ENCODE data around the gene SORCS1. TPM values are rescaled to one million over a fixed set of nuclear protein-coding genes. Genes with fewer than 3 reads are reported as not detected.

The SORCS1 gene
- polyA plus RNA-seq, 1 of the 3 experiments (the other 2 are of a cell fraction), result 0.66 TPM

DNA sequence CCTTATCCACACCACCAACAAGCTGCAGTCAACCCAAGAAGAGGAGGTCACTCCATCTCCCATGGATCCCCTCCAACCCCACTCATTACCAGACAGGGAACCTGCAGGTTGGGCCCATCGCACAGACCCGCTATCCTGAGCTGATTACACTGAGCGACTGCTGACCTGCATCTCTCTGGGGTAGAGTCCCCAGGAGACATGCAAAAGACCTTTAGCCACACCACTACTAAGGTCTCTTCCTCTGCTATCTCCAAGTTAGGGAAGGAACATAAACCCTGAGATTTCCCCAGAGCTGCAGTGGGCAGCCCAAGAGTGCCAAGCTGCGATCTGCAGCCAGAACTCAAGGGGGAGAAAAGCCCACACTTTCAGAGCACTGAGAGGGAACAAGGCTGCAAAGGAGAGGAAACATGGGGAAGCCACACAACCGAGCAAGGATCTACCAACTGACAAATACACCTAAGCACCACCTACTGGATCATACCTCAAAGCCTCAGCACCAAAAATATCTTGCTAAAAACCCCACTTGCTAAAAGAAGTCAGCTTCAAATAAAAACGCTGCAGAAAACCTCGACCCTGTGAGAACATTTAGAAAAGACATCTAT is 298.2 kb downstream of the SORCS1 start:
- H4K20me1 ChIP-seq (ENCODE audit: insufficient read depth), result no peaks in the 10 kb centered on the region
- H3K36me3 ChIP-seq (replicated peaks in 1 of 2; ENCODE audit: control insufficient read depth in 1 of 2, insufficient read depth in 2 of 2, low read length in 1 of 2), result no peaks in the 10 kb centered on the region
- no peaks in the 10 kb centered on the region for H3K4me1 ChIP-seq (ENCODE audit: control insufficient read depth in 1 of 2, insufficient read depth in 2 of 2, low read depth in 1 of 2, low read length in 1 of 2)
- no peaks in the 10 kb centered on the region for H3K9me2 ChIP-seq
- H3K79me2 ChIP-seq (ENCODE audit: insufficient read depth), result no peaks in the 10 kb centered on the region
- DNase-seq, result no peak
- no peaks in the 10 kb centered on the region for H3K27me3 ChIP-seq (ENCODE audit: insufficient read depth)
- H3K9ac ChIP-seq, result no peak overlapping the region
- ChIA-PET POLR2A (no interaction called here), CTCF (interaction anchor here (0.7 to 1.5 kb wide), 3 partner anchors 8 to 682 kb away, joined by 3 read pairs; no protein-coding TSS in a partner anchor)
- H3K27ac ChIP-seq (ENCODE audit: low read depth in 2 of 2, low read length in 1 of 2), result no peak overlapping the region
- H3F3A ChIP-seq (replicated peaks; ENCODE audit: insufficient read depth), result no peaks in the 10 kb centered on the region
- no peak overlapping the region for H3K4me3 ChIP-seq (ENCODE audit: low read depth in 2 of 2, low read length in 1 of 2)
- TF ChIP-seq FOXM1 (IDR thresholded peaks at IDR 0.05; ENCODE audit: low read depth) (no peak), MEF2A (IDR thresholded peaks at IDR 0.05; ENCODE audit: borderline replicate concordance, low read depth) (no peak), RXRA (IDR thresholded peaks at IDR 0.05; ENCODE audit: borderline replicate concordance, low read depth) (no peak), JUND (IDR thresholded peaks at IDR 0.05) (no peak), NFIC (IDR thresholded peaks at IDR 0.05; ENCODE audit: borderline replicate concordance) (no peak), EP300 (IDR thresholded peaks at IDR 0.05; ENCODE audit: borderline replicate concordance in 1 of 2, low read depth in 1 of 2, low read length in 1 of 2) (no peak), RCOR1 (IDR thresholded peaks at IDR 0.05; ENCODE audit: low read length) (no peak), POLR2AphosphoS5 (IDR thresholded peaks at IDR 0.05; ENCODE audit: low read depth, low read length) (no peak), FOXJ3 (CRISPR knock-in tag; IDR thresholded peaks at IDR 0.05) (no peak), TAF1 (IDR thresholded peaks at IDR 0.05; ENCODE audit: borderline replicate concordance, low read depth, low read length) (no peak), RFX5 (IDR thresholded peaks at IDR 0.05; ENCODE audit: low read length) (no peak), RAD21 (IDR thresholded peaks at IDR 0.05; ENCODE audit: low read length) (no peak)
- TF ChIP-seq, protein P1, sequence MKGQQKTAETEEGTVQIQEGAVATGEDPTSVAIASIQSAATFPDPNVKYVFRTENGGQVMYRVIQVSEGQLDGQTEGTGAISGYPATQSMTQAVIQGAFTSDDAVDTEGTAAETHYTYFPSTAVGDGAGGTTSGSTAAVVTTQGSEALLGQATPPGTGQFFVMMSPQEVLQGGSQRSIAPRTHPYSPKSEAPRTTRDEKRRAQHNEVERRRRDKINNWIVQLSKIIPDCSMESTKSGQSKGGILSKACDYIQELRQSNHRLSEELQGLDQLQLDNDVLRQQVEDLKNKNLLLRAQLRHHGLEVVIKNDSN (IDR thresholded peaks at IDR 0.05; ENCODE audit: borderline replicate concordance, low read depth), result no peak
- TF ChIP-seq, protein P2, sequence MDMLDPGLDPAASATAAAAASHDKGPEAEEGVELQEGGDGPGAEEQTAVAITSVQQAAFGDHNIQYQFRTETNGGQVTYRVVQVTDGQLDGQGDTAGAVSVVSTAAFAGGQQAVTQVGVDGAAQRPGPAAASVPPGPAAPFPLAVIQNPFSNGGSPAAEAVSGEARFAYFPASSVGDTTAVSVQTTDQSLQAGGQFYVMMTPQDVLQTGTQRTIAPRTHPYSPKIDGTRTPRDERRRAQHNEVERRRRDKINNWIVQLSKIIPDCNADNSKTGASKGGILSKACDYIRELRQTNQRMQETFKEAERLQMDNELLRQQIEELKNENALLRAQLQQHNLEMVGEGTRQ (IDR thresholded peaks at IDR 0.05; ENCODE audit: borderline replicate concordance, low read depth, low read length), result no peak
- TF ChIP-seq, protein P3, sequence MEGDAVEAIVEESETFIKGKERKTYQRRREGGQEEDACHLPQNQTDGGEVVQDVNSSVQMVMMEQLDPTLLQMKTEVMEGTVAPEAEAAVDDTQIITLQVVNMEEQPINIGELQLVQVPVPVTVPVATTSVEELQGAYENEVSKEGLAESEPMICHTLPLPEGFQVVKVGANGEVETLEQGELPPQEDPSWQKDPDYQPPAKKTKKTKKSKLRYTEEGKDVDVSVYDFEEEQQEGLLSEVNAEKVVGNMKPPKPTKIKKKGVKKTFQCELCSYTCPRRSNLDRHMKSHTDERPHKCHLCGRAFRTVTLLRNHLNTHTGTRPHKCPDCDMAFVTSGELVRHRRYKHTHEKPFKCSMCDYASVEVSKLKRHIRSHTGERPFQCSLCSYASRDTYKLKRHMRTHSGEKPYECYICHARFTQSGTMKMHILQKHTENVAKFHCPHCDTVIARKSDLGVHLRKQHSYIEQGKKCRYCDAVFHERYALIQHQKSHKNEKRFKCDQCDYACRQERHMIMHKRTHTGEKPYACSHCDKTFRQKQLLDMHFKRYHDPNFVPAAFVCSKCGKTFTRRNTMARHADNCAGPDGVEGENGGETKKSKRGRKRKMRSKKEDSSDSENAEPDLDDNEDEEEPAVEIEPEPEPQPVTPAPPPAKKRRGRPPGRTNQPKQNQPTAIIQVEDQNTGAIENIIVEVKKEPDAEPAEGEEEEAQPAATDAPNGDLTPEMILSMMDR (IDR thresholded peaks at IDR 0.05), result no peak
- TF ChIP-seq, protein P4, sequence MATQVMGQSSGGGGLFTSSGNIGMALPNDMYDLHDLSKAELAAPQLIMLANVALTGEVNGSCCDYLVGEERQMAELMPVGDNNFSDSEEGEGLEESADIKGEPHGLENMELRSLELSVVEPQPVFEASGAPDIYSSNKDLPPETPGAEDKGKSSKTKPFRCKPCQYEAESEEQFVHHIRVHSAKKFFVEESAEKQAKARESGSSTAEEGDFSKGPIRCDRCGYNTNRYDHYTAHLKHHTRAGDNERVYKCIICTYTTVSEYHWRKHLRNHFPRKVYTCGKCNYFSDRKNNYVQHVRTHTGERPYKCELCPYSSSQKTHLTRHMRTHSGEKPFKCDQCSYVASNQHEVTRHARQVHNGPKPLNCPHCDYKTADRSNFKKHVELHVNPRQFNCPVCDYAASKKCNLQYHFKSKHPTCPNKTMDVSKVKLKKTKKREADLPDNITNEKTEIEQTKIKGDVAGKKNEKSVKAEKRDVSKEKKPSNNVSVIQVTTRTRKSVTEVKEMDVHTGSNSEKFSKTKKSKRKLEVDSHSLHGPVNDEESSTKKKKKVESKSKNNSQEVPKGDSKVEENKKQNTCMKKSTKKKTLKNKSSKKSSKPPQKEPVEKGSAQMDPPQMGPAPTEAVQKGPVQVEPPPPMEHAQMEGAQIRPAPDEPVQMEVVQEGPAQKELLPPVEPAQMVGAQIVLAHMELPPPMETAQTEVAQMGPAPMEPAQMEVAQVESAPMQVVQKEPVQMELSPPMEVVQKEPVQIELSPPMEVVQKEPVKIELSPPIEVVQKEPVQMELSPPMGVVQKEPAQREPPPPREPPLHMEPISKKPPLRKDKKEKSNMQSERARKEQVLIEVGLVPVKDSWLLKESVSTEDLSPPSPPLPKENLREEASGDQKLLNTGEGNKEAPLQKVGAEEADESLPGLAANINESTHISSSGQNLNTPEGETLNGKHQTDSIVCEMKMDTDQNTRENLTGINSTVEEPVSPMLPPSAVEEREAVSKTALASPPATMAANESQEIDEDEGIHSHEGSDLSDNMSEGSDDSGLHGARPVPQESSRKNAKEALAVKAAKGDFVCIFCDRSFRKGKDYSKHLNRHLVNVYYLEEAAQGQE (IDR thresholded peaks at IDR 0.05; ENCODE audit: low read depth, low read length), result no peak
- TF ChIP-seq, protein P5, sequence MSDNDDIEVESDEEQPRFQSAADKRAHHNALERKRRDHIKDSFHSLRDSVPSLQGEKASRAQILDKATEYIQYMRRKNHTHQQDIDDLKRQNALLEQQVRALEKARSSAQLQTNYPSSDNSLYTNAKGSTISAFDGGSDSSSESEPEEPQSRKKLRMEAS (IDR thresholded peaks at IDR 0.05; ENCODE audit: low read depth), result no peak
- no peaks in the 10 kb centered on the region for H3K9me3 ChIP-seq
- 46% methylated on average over 4 of the region's 7 CpGs for WGBS (ENCODE audit: low lambda C conversion rate)
- no peak overlapping the region for H2AFZ ChIP-seq (ENCODE audit: low read depth)
- no peak overlapping the region for H3K4me2 ChIP-seq
